BE2C (cell line): ENCODE results near the gene CXCL14.

Source experiments
- DNase-seq: peaks from one replicate; pipeline ENCODE4 v3.0.0-alpha.2; 2020
- H3K27me3 ChIP-seq: fragments of 250-450 bp; sonication (Bioruptor Pico); 2 replicates; pipeline ENCODE4 v1.5.1; 2020; ENCODE audit warnings: mild to moderate bottlenecking
- H3K36me3 ChIP-seq: fragments of 250-450 bp; sonication (Bioruptor Pico); 2 replicates; pipeline ENCODE4 v1.5.1; 2020; ENCODE audit warnings: mild to moderate bottlenecking
- H3K4me1 ChIP-seq: fragments of 250-450 bp; sonication (Bioruptor Pico); 2 replicates; pipeline ENCODE4 v1.5.1; 2020
- H3K4me3 ChIP-seq: 2 replicates; pipeline ENCODE4 v1.5.1; 2011; ENCODE audit warnings: low read depth, low read length
- H3K9me3 ChIP-seq: fragments of 250-450 bp; sonication (Bioruptor Pico); 2 replicates; pipeline ENCODE4 v1.5.1; 2020
- CTCF ChIP-seq: IDR thresholded peaks from 2 replicates; pipeline ENCODE4 v1.5.1; 2012; ENCODE audit warnings: mild to moderate bottlenecking, low read depth, low read length

The CXCL14 gene

GRCh38 chr5:135593886-135594285 is 15.1 kb upstream of the CXCL14 start:
- H3K4me3 ChIP-seq, result no peak overlapping the region
- no peaks in the 10 kb centered on the region for H3K36me3 ChIP-seq
- no peaks in the 10 kb centered on the region for H3K4me1 ChIP-seq
- no peaks in the 10 kb centered on the region for H3K9me3 ChIP-seq
- TF ChIP-seq CTCF, result no peak
- H3K27me3 ChIP-seq, result peaks cover 13% of the 10 kb centered on the region
- no peak for DNase-seq

GRCh38 chr5:135593141-135593540 is 14.3 kb upstream of the CXCL14 start:
- Histone ChIP-seq H3K27me3 (peaks cover 17% of the 10 kb centered on the region), H3K4me3 (no peak overlapping the region), H3K4me1 (no peaks in the 10 kb centered on the region), H3K36me3 (no peaks in the 10 kb centered on the region), H3K9me3 (no peaks in the 10 kb centered on the region)
- no peak for TF ChIP-seq CTCF
- DNase-seq, result no peak

- Histone ChIP-seq H3K36me3 (no peaks in the 10 kb centered on the region), H3K9me3 (no peaks in the 10 kb centered on the region), H3K27me3 (peaks cover 23% of the 10 kb centered on the region), H3K4me1 (no peaks in the 10 kb centered on the region), H3K4me3 (no peak overlapping the region)
- DNase-seq, result no peak
- TF ChIP-seq CTCF, result no peak
Measured at GRCh38 chr5:135592312-135593045, 13.7 kb upstream of the CXCL14 start.

GRCh38 chr5:135591277-135591676 is 12.5 kb upstream of the CXCL14 start:
- Histone ChIP-seq H3K27me3 (peaks cover 35% of the 10 kb centered on the region), H3K9me3 (no peaks in the 10 kb centered on the region), H3K4me1 (no peaks in the 10 kb centered on the region), H3K36me3 (no peaks in the 10 kb centered on the region), H3K4me3 (no peak overlapping the region)
- no peak for TF ChIP-seq CTCF
- no peak for DNase-seq

GRCh38 chr5:135589152-135589551 is 10.4 kb upstream of the CXCL14 start:
- Histone ChIP-seq H3K27me3 (peaks cover 41% of the 10 kb centered on the region), H3K36me3 (no peaks in the 10 kb centered on the region), H3K4me3 (no peak overlapping the region), H3K9me3 (no peaks in the 10 kb centered on the region), H3K4me1 (no peaks in the 10 kb centered on the region)
- no peak for DNase-seq
- TF ChIP-seq CTCF, result no peak
